GM19452 (cell line): ENCODE measurements around the gene CYP11A1.

Source experiments
- ATAC-seq: cut with Tn5 transposase; IDR thresholded peaks from one replicate; pipeline ENCODE4 v1.9.1; 2021; ENCODE audit not compliant: unreplicated experiment

Gene CYP11A1

DNA sequence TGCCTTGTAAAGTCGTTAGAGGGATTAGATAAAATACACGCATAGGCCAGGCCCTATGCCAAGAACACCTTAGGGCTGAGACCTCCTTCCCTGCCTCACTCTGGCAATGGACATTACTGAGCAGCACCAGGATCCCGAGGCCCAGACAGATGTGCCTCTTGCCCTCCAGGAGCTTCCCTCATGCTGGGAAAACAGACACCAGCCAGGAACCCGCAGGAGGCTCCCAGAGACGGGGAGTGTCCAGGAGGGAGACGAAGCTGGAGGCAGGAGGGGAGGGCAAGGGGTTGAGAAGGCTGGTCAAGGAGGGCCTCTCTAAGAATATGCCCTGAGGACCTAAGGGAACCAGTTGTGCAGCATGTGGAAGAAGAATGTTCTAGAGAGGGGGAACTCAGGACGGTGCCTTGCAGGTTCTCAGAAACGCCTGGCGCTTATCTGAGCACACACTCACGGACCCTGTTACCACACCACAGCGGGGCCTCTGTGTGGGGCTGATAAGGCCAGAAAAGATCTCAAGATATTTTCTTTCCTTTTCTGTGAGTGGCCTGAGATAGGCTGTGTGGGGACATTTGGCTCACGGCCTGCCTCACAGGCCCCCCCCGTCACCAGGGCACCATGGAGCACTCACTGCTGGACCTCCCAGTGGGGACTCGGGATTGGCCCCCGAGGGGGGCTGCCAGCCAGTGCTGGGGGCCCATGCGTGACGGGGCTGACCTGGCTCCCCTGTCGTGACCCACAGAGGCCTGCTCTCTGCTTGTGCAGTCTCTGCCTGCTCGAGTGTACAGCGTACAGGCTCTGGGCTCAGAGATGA lies 22.0 kb upstream of the CYP11A1 start:
- no peak for ATAC-seq

DNA sequence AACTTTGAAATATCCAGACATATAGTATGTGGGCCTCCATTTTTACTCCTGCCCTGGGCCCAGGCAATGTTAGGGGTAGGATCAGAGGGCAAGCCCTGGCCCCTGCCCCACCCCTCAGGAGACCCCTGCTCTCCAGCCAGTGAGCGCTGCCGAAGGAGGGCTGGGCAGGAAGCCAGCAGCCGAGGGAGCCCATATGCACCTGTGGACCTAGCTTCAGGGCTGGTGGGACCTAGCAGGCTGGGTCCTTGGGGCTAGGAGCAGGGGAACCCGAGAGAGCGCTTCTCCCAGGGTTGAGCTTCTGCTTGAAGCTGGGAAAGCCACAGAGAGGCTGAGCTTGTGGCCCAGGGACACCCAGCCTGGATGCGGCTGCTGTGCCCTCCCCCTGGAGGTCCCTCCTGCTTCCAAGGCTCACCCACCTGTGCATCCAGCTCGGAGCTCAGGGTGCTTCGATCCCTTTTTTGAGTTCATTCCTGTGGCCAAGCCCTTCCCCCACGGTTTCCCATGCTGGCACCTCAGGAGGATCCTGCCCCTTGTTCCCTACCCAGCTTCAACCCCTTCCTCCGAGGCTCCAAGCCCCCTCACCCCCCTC lies 21.0 kb upstream of the CYP11A1 start:
- no peak for ATAC-seq

DNA sequence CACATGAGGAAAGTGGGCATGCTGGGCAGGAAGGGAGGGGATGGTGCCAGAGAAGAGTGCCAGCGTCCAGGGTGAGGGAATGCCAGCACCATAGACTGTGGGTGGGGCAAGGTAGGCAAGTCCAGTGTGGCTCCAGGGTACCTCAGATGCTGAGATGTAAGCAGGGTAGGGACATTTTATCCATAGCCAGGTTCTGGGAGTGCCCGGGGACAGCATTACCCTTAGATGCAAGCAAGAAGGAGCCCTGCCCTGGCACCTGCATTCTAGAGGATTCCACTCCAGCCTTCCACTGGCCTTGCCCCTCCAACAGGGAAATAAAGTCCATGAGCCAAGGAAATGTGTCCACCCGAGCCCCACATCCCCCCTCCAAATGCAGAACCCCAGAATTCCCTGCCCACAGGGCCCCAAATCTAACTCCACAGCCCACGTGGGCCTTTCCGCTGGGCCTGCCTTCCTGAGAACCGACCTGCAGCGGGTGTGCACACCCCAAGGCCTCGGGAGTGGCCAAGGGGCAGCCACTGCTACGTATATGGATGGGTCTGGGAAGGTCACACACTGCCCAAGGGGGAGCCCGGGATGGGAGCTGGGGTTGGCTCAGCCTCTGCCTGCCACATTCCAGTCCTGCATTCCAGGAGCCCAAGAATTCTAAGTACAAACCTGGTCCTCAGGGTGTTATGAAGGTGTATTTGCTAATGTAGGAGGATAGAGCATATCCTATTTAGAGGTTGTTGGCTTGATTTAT lies 20.3 kb upstream of the CYP11A1 start:
- no peak for ATAC-seq

DNA sequence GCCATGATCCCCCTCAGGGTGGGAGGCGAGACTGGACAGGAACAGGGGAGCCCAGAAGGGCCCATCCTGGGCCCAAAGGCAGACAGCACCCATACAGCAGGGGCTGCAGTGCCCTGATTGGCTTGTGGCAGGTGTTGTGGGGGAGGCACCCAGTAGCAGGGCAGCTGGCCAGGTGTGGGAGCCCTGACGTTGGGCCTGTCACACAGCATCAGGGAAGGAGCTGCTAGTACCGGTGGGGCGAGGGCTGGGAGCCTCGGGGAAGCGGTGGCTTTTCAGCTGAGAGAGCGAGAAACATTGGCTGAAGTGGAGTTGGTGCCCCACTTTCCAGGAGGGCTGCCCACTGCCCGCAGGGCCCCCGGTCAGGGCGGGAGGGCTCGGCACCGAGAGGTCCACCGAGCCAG lies 19.7 kb upstream of the CYP11A1 start:
- ATAC-seq: no peak

DNA sequence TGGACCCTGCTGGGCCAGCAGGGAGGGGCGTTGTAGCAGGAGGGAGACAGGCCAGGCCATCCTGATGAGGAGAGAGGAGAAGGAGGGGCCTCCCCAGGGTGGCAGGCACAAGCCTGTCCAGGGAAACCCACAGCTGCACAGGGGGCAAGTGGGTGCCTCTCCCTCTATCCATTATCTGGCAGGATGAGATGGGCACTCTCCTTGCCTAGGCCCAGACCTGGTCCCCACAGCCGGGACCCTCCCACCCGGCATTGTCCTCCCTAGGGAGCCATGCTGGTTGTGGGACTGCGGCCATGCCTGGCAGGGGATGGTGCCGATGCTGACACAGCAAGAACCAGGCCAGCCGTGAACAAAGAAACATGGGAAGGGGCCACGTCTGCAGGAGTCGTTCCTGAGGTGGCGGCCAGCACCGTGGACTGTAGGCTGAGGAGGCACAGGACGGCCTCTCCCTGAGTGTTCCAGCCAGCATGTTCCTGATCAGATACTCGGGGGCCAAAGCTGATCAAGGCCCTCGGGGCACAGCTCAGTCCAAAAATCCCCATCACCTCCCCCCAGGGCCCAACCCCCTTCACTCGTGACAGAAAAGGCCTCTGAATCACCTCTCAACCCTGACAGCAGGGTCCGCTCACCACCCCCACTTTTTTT lies 19.2 kb upstream of the CYP11A1 start:
- no peak for ATAC-seq

DNA sequence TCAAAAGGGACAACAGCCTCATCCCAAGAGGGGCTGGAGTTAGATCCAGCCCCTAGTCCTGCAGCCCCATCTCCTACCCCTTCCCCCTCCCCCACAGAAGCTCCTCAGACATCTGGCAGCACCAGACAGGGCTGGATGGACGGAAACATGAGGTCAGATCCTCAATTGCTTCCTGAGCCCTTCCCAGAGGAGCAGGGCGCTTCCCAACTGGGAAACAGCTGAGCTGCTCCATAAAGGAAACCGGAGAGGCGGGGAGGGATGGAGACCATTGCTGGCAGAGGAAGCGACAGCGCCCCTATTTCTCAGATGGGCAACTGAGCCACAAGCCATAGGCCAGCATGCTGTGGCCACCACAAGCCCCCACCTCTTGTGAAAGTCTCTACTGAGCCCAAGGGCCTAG lies 18.3 kb upstream of the CYP11A1 start:
- ATAC-seq: no peak

DNA sequence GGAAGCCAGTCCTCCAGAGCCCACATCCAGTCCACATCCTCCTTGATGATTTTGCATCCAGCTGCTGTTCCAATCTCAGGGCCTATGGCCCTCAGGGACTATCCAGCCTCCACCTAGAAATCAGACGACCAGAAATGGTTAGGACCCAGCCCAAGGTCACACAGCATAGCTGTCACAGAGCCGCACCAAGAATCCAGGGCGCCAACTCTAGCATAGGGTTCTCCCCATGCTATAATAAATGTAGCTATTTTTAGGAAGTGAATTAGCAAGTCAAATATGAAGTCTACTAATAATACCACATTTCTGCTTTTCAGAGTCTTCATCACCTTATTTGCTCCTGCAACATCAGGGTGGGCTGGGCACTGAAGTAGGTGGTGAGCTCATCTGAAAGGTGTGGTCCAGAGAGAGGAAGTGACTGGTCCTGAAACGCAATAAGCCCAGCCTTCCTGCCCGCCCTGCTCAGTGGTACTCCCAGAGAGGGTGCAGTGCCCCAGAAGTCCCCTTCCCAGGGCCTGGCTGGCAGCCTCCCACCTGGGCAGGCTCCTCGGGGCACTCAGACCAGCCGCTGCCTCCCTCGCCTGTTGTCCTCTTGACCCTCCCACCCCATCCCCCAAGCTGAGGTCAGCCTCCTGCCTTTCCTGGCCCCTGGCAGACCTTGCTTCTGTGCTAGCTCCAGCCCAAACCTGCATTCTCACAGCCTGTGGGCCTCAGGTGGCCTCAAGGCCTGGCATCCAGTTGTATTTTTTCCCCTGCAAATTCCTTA lies 17.6 kb upstream of the CYP11A1 start:
- peak; percentile 61 for ATAC-seq

DNA sequence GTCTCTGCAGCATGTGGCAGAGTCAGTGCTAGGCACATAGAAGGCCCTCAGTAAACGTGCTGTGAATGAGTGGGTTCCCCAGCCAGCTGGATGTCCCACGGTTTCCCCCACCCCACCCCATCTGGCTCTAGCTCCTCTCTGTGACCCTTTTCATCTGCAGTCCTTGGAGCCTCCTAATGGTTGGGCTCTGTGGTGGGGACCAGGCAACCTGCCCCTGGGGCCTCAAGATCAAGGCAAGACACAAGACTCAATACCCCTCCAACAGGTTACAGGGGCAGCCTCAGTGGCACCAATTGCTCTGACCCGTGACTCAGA lies 17.1 kb upstream of the CYP11A1 start:
- peak; percentile 4 for ATAC-seq

DNA sequence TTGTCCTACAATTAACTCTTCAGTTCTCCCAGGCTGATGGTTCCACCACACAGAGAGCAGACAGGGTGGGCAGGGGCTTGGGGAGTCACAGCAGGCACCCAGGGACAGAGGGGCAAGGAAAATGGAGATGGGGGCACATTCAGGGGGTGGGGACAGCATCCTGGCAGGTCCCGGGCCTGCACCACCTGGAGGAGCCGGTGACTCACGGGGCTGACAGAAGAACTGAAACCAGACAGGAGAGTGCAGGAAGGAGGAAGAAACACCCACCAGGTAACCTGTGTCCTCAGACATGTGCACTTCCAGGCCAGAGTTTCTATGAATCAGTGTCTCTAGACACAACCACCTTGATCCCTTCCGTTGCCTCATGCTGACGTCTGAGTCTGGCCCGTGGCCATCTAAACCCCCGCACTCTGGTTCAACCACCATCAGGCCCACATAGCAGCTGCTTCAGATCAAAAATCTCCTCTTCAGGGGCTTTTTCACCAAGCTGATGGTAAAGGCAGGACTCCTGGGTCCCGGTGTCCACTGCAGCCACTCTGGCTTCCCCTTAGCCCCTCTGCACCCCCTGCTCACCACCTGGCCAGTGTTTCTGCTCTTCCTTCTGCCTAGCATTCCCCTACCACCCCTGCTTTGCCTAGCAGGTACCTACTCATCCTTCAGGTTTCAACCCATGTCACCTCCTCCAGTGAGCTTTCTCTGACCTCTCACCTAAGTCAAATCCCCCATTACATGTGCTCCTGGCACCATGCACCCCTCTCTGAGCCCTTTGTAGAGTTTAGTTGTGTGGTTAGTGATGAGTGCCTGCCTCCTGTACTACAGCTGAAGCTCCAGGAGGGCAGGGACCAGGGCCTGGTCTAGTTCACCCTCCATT lies 16.5 kb upstream of the CYP11A1 start:
- ATAC-seq: peak; percentile 36

DNA sequence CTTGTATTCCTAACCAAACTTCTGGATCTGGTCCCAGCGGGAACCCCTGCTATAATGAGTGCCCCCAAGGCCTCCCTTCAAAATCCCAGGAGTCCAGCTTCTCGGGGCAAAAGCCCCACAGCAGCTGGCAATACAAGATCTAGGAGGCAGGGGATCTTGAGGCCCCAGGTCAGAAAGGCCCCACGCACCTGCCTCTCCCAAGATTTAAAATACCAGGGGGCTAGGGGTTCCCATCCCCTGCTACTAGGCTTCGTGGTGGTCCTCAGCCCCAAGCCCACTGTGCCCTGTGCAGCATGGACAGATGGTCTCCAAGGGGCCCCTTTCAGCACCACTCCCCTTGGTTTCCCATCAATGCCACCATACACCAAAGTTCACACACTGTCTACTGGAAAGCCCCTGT lies 15.8 kb upstream of the CYP11A1 start:
- ATAC-seq: peak; percentile 6

DNA sequence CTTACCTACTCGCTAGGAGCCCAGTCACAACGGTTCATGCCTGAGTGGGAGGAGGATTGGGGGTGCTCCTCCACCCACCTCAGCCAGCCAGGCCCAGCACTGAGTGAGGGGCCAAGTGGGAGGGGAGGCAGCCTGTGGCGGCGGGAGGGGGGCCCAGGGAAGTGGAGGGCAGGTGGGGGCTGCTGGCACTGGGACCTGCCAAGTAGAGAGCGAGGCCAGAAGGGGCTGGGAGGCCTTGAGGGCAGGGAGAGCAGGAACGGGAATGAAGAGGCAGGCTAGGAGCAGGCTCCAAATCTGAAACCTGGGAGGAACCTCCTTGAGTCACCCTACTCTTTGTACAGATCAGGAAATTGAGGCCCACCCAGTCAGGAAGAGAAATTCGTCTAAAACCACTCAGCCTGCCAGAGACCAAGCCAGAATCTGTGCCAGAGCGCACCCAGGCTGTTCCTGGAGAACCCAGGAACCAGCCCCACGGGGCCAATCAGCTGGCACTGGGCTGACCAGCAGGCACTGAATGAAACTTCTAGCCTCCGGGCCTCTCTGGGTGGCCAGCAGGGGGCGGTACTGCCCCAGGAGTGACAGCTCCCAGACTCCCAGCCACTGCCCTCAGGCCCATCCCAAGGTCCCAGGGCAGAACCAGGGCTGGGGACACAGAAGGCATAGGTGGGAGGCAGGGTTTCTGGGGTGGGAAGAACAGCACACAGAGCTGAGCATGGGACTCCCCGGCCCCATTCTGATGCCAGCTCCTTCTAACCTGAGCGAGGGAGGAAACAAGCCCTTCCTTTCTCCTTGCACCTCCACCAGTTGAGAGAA lies 14.8 kb upstream of the CYP11A1 start:
- no peak for ATAC-seq

DNA sequence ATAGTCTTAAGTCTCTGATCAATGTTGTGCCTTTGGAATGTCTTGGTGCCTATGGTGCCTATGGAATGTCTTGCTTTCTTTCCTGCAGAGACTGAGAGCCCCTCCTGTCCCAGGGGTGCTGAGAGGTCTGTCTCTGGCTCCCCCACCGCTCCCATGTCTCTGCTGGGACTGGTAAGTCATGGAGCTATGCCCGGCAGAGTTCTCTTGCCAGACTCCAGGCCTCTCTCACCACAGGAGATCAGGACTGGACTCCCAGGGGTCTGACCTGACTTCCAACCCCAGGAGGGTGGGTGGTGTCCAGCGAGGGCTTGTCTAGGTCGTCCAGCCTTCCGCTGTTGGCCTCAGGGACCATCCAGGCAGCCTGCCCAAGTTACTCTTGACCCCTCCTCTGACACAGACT lies 14.0 kb upstream of the CYP11A1 start:
- no peak for ATAC-seq

DNA sequence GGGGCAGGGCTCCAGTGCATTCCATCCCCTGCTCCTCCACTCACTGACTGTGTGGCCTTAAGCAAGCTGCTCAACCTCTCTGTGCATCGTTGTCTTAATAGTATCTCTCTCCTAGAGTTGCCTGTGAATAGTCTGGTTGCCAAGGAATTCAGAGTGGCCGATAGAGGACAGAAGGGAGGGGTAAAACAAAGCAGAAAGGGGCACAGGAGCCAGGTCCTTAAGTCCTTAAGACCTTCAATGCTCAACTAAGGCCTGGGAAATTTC lies 13.7 kb upstream of the CYP11A1 start:
- ATAC-seq: no peak

DNA sequence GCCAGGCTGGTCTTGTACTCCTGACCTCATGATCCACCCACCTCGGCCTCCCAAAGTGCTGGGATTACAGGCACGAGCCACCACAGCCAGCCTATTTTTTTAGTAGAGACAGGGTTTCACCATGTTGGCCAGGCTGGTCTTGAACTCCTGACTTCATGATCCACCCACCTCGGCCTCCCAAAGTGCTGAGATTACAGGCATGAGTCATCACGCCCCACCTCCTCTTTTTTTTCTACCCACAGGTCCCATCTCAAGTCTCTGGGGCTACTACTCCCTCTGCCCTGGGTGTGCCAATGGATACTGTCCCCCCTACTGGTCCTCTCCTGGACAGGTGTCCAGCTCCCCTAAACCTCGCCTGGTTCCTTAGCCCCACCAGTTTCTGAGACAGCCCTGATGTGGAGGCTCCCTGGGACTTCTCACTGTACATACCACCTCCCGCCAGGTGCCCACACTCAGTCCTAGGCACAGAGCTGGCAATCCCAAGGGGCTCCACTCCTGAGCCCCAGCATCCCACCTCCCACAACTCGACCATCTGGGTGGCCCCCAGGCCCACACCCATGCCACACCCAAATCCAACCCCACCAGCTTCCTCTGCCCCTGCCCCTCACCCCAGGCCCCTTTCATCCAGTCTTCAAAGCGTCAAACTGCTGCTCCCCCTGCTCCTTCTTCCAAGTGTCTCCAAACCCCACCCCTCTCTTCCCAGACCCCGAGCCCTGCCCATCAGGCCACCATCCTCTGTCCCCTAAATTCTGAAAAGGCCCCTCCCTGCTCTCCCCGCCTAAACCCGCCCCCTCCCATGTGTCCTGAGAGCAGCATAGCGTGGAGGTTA lies 13.1 kb upstream of the CYP11A1 start:
- ATAC-seq: no peak

DNA sequence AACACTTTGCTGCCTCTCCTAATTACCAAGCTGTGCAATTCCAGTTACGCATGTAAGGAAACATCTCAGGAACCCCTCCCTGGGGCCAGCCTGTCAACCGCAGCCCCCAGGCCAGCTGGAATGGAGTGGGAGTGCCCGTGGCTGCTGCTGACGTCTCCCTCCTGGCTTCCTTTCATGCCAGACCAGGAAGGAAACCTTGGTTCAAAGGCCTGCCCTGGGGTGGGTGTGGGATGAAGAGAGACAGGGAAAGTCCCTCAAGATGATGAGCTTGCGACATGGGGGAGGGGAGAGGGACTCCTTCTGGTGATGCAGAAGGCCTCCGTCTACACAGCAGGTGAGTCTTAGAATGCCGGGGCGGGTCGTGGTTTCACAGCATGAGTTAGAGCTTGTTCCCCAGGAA lies 11.4 kb upstream of the CYP11A1 start:
- no peak for ATAC-seq

DNA sequence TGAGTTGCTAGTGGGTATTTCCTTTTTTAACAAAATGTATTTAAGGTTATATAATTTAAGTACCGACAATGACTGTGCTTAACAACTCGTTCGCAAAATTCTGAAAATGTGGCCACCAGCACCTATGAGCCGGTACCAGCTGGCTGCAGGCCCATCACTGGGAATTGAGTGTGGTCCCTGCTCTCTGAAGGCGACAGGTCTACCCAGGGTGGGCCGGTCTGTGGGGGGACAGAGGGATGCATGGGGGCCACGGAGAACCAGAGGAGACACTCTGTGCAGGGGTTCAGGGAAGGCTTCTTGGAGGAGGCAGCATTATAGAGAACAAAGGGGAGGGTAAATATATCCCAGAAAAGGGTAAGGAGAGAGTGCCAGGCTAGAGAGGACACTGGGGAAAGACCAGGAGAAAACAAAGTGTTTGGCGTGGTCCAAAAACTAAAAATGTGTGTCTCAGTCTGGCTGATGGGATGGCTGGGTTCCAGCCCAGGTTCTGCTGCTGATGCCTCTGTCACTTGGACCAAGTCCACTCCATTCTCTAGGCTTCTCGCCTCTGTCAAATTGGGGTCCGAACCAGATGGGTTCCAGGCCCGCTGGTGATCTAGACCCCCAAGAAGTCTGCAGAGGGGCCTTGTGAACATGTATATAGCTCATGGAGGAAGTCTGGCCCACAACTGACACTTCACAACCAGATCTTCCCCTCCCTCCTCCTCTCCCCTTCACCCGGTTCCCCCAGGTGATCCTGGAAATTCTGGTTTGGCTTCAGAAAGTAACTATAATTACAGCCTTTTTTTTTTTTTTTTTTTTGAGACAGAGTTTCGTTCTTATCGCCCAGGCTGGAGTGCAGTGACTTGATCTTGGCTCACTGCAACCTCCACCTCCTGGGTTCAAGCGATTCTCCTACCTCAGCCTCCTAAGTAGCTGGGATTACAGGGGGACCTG lies 10.7 kb upstream of the CYP11A1 start:
- no peak for ATAC-seq

DNA sequence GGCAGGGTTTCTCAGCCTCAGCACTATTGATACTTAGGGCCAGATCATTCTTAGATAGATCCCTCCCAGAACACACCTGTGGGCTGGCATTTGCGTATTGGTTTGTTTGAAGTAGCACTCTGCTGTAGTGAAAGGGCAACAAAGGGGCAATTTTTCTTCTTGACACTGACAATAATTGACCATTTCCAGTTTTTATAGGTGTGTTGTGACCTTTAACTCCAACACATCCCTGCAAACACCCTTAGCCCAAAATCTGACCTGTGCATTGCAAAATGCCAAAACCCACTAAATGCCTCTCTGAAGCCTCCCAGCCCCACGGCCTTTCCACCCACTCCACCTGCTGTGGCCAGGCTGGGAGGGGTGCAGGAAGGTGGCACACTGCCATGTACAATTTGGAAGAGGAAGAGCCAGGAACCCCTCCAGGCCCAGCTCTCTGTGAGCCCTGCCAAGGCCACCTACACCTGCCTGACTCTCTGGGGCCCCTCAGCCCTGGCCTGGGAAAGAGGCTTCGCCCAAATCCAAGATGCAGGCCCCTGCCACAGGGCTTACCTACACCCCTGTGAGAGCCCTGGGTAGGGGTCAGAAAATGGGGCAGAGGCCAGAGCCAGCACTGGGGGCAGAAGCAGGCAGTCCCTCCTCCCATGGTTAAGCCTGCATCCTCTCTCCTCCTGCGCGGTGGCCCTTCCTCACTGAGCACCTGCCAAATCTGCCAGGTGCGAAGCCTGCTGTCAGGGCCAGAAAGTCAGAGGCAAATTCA lies 9.6 kb upstream of the CYP11A1 start:
- ATAC-seq: no peak
